BJ (cell line): ENCODE results near the gene JUP. TPM values are rescaled to one million over a fixed set of nuclear protein-coding genes. Genes with fewer than 3 reads are reported as not detected.

Experiments used
- CTCF ChIA-PET: fragments of 350-600 bp; formaldehyde crosslinking; extraction: SDS; loops from one replicate; lab custom pipeline; 2021; ENCODE audit warnings: antibody characterized with exemption, inconsistent platforms; lab: Yijun Ruan, JAX
- POLR2A ChIA-PET: fragments of 300-600 bp; sonication (Branson Sonifier 250); formaldehyde crosslinking; extraction: SDS; loops from one replicate; lab custom pipeline; 2021; ENCODE audit warnings: antibody characterized with exemption; lab: Charles Lee
- DNase-seq: peaks from one replicate; pipeline ENCODE4 v3.0.0-alpha.2; 2011; ENCODE audit warnings: low read depth
- H3K27me3 ChIP-seq: 2 replicates; pipeline ENCODE4 v1.6.0; 2011; ENCODE audit warnings: low read length; ENCODE audit not compliant: control insufficient read depth, insufficient read depth
- H3K36me3 ChIP-seq: 2 replicates; pipeline ENCODE4 v1.5.1; 2011; ENCODE audit warnings: low read length; ENCODE audit not compliant: control insufficient read depth, insufficient read depth
- H3K4me3 ChIP-seq: 2 replicates; pipeline ENCODE4 v1.5.1; 2011; ENCODE audit warnings: low read depth, mild to moderate bottlenecking, control low read depth, low read length
- polyA plus RNA-seq: library from polyadenylated mRNA; depleted of rRNA; stranded (reverse); fragments of >200 nt; gene quantifications from 2 replicates; pipeline ENCODE4 v1.2.3, GENCODE V29; 2011
- TF ChIP-seq, protein P1 (sequence below): IDR thresholded peaks from 2 replicates; pipeline ENCODE4 v1.5.1; 2011; ENCODE audit warnings: low read depth, mild to moderate bottlenecking, control low read depth, inconsistent platforms, low read length, moderate library complexity; ENCODE audit not compliant: insufficient read depth

Gene JUP
- polyA plus RNA-seq, 1 experiment: 9.4 TPM

DNA sequence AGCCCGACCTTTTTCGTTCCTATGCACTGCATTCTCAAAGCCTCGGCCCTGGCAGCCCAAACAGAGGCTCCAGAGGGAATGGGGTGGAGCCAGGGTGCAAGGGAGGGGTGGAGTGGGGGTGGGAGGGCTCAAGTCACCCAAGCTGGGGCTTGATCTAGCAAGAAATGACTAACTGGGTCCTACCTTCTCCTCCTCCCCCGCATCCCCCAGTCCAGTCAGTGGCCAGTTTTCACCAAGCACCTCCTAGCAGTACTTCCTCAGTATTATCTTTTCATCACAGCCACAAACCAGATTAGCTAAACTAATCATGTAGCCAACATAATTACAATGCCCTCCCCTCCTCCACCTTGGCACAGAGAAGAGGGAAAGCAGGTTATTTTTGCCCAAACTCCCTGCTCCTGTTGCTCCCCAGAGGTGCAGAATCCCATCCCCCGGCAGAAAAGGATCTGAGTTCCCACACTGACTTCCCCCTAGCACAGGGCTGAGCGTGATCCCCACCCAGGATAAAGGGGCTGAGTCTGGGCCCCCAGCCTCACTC lies 2.2 kb downstream of the JUP start:
- Histone ChIP-seq H3K27me3 (no peaks in the 10 kb centered on the region; the same call in 1 of the 2 replicates), H3K36me3 (no peaks in the 10 kb centered on the region), H3K4me3 (no peak overlapping the region)
- POLR2A ChIA-PET: no interaction called here
- CTCF ChIA-PET: interaction anchor here (0.7 kb wide), 1 partner anchor 17 kb away, joined by 3 read pairs; no protein-coding TSS in a partner anchor
- TF ChIP-seq, protein P1, sequence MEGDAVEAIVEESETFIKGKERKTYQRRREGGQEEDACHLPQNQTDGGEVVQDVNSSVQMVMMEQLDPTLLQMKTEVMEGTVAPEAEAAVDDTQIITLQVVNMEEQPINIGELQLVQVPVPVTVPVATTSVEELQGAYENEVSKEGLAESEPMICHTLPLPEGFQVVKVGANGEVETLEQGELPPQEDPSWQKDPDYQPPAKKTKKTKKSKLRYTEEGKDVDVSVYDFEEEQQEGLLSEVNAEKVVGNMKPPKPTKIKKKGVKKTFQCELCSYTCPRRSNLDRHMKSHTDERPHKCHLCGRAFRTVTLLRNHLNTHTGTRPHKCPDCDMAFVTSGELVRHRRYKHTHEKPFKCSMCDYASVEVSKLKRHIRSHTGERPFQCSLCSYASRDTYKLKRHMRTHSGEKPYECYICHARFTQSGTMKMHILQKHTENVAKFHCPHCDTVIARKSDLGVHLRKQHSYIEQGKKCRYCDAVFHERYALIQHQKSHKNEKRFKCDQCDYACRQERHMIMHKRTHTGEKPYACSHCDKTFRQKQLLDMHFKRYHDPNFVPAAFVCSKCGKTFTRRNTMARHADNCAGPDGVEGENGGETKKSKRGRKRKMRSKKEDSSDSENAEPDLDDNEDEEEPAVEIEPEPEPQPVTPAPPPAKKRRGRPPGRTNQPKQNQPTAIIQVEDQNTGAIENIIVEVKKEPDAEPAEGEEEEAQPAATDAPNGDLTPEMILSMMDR: no peak
- DNase-seq: no peak

DNA sequence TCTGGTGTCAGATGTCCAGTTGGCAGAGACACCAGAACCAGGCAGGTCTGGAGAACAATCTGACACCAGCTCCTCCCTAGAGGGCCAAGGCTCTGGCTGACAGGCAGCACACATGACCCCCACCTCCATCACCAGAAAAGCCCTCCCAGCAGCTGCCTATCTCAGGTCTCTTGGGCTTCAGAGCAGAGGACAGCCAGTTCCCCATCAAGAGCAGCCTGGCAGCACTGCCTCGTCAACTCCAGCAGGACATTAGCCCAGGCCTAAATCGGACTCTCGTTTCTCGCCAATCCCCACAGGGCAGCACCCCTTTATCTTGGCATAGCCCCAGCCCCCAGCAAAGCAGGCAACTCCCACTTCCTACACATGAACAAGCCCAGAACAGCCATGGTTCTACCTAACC lies 4.4 kb downstream of the JUP start:
- Histone ChIP-seq H3K27me3 (no peaks in the 10 kb centered on the region), H3K4me3 (no peak overlapping the region), H3K36me3 (no peaks in the 10 kb centered on the region)
- ChIA-PET POLR2A (no interaction called here), CTCF (no interaction called here)
- DNase-seq: no peak
- TF ChIP-seq, protein P1: no peak

DNA sequence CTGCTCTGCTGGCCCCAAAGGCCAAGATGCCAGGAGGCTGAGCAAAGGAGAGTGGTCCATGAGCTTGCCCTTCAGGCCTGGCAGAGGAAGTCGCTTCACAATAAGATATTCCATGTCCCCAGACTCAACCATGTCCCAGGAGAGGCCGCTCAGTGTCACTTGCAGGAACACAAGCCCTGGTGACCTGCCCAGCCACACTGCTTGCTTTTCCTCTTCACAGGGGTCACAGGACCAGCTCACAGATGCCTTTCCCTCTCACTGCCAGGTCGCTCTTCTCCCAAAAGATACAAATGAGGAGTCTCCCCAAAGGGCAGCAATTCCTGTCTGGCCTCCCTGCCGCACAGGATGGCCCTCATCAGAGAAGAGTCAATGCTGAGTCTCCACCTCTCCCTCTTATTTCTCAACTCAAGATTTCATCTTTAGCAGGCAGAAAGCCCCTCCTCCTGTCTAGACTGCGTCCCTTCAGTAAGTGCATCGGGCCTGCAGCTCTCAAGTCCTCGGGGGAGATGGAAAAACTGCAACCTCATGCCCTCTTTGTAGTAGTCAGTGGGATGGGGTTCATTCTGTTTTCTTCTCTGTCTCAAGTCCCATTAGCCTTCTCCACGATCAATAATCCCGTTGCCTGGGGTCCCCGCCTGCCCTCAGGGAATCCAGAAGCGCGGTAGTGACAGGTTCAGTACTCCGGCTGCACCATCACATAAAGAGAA lies 5.0 kb downstream of the JUP start:
- Histone ChIP-seq H3K27me3 (no peaks in the 10 kb centered on the region), H3K36me3 (no peaks in the 10 kb centered on the region), H3K4me3 (no peak overlapping the region)
- ChIA-PET CTCF (no interaction called here), POLR2A (interaction anchor here (0.7 kb wide), 1 partner anchor 241 kb away, joined by 3 read pairs; no protein-coding TSS in a partner anchor)
- DNase-seq: no peak
- TF ChIP-seq, protein P1: no peak

DNA sequence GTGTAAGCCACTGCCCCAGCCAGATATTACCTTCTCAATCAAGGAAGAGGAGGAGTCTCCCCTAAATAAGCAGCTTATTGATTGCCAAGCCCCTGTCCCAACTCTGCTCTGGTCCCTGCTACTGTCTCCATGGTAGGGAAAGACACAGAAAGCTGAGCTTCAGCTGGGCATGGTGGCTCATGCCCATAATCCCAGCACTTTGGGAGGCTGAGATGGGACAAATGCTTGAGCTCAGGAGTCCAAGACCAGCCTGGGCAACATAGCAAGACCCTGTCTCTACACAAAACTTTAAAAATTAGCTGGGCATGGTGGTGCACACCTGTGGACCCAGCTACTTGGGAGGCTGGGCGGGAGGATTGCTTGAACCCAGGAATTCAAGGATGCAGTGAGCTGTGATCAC lies 6.6 kb downstream of the JUP start:
- CTCF ChIA-PET: no interaction called here

More for the DNA sequence above, 6.6 kb downstream of the JUP start:
- DNase-seq: no peak
- no peak overlapping the region for H3K4me3 ChIP-seq
- POLR2A ChIA-PET: no interaction called here
- TF ChIP-seq, protein P1: no peak
- H3K27me3 ChIP-seq: no peaks in the 10 kb centered on the region
- peaks cover 1% of the 10 kb centered on the region; the same call in 1 of the 2 replicates for H3K36me3 ChIP-seq
